ENCODE results near the gene METTL8. TPM values are rescaled to one million over a fixed set of nuclear protein-coding genes. Genes with fewer than 3 reads are reported as not detected.
A peak's percentile ranks its signal among the peaks of the same experiment; 100 is the strongest.

The METTL8 gene
- total and polyA plus RNA-seq, 2 of the 13 experiments (the other 11 are each of a cell fraction or from before 2014, with no cell fraction given) = 18.6 to 68.2 TPM

- TF ChIP-seq ZNF589 (CRISPR knock-in tag; conservative IDR thresholded peaks at IDR 0.05) = no peak
- TF ChIP-seq KLF13 (CRISPR knock-in tag; IDR thresholded peaks at IDR 0.05) = peak; percentile 75; the same call in 1 of the 2 replicates
- peak; percentile 75 for TF ChIP-seq ELF1 (CRISPR knock-in tag; IDR thresholded peaks at IDR 0.05)
- peak; percentile 91 for TF ChIP-seq PHF21A (CRISPR knock-in tag; IDR thresholded peaks at IDR 0.05)
- TF ChIP-seq ZNF879 (CRISPR knock-in tag; IDR thresholded peaks at IDR 0.05) = peak; percentile 85
- no peak; the same call in 1 of the 2 replicates for TF ChIP-seq JDP2 (CRISPR knock-in tag; IDR thresholded peaks at IDR 0.05; ENCODE audit: borderline replicate concordance)
- TF ChIP-seq ZBTB46 (CRISPR knock-in tag; IDR thresholded peaks at IDR 0.05; ENCODE audit: borderline replicate concordance) = no peak; the same call in 1 of the 2 replicates
- TF ChIP-seq SIN3B (IDR thresholded peaks at IDR 0.05; ENCODE audit: low read length) = no peak
- TF ChIP-seq ZNF788 (CRISPR knock-in tag; IDR thresholded peaks at IDR 0.05; ENCODE audit: borderline replicate concordance) = peak; percentile 77
- TF ChIP-seq FOXM1 (CRISPR knock-in tag; IDR thresholded peaks at IDR 0.05) = peak; percentile 68; the same call in 1 of the 2 replicates
- TF ChIP-seq FOXC1 (CRISPR knock-in tag; IDR thresholded peaks at IDR 0.05; ENCODE audit: borderline replicate concordance) = peak; percentile 86; the same call in 1 of the 2 replicates
- 0 out of 2 replicates have a peak, but pooled peaks have one; percentile 71 for TF ChIP-seq TBP (CRISPR knock-in tag; IDR thresholded peaks at IDR 0.05)
- peak; percentile 16 for TF ChIP-seq BRCA1 (CRISPR knock-in tag; IDR thresholded peaks at IDR 0.05)
- TF ChIP-seq FOXJ3 (CRISPR knock-in tag; IDR thresholded peaks at IDR 0.05; ENCODE audit: borderline replicate concordance) = no peak
- peak; percentile 94; the same call in 1 of the 2 replicates for TF ChIP-seq E2F2 (CRISPR knock-in tag; IDR thresholded peaks at IDR 0.05; ENCODE audit: borderline replicate concordance)
- TF ChIP-seq CBX5 (CRISPR knock-in tag; IDR thresholded peaks at IDR 0.05; ENCODE audit: borderline replicate concordance) = no peak; the same call in 1 of the 2 replicates
- no peak for TF ChIP-seq MAFG (CRISPR knock-in tag; IDR thresholded peaks at IDR 0.05)
- 0 out of 2 replicates have a peak, but pooled peaks have one; percentile 83 for TF ChIP-seq NFAT5 (CRISPR knock-in tag; IDR thresholded peaks at IDR 0.05)
- peak; percentile 77 for TF ChIP-seq TP53 (CRISPR knock-in tag; conservative IDR thresholded peaks at IDR 0.05)
- peak; percentile 90 for TF ChIP-seq NR0B2 (CRISPR knock-in tag; IDR thresholded peaks at IDR 0.05)
Observed at GRCh38 chr2:171434013-171434989, 511 bp upstream of the METTL8 start, which contains the start of gene DCAF17 (continued).

Data from HepG2 (cell line).